Kidney tubule cell (primary cell): ENCODE results near the gene UGT1A10.
"Not testable (repeated sequence)": the region's sequence is repeated elsewhere in the genome, so short reads cannot be mapped to it uniquely, and the experiment has no call there.

Source experiments
- DNase-seq: peaks from one replicate; pipeline ENCODE4 v3.0.0-alpha.2; 2018; ENCODE audit warnings: low spot score

Gene UGT1A10

DNA sequence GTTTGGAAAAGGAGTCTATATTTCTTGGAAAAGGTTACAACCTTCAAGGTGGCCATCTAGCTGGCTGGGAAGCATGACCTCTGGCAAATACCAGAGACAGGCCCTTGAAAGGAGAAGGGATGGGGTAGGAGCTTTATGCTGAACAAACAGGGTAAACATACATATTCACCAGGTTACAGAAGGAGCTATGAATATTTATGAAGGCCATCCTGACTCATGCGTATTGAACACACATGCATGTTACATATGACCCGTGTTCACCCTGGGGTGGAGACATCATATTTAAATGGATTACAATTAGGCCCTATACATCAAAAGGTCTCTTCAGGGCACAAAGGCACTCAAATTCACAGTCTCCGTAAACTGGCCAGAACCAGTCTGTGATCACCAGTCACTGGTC, 19.7 kb downstream of the UGT1A10 start:
- DNase-seq = not testable (repeated sequence)

DNA sequence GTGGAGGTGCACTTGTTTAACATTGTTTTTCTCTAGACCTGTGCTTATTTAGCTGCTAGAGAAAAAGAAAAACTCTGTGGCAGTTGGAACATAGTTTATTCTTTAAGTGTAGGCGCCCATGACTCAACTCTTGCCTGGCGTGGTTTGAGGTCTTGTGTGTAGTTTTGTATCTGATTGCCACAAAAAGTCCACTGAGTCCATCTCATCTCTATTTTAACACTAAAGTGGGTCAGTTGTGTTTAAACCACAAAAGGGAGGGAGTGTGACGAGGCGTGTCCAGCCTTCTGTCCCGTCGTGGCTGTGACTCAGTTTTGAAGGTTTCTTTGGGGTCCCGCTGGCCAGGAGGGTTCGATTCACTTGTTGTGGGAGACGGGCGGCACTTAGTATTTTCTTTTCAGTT, 20.2 kb downstream of the UGT1A10 start:
- no peak for DNase-seq

DNA sequence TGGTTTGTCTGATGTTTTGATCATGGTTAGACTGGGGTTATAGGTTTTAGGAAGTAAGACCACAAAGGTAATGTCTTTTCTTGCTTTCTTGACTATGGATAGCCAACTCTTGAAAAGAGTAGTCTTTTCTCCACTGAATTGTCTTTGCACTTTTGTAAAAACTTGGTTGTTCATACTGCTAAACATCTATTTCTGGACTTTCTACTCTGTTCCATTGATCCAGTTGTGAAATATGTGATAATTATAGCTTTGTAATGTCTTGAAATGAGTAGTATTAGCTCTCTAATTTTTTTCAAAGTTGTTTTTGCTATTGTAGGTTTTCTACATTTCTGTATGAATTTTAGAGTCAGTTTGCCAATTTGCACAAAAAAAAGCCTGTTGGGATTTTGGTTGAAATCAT, 22.4 kb downstream of the UGT1A10 start:
- no peak for DNase-seq

DNA sequence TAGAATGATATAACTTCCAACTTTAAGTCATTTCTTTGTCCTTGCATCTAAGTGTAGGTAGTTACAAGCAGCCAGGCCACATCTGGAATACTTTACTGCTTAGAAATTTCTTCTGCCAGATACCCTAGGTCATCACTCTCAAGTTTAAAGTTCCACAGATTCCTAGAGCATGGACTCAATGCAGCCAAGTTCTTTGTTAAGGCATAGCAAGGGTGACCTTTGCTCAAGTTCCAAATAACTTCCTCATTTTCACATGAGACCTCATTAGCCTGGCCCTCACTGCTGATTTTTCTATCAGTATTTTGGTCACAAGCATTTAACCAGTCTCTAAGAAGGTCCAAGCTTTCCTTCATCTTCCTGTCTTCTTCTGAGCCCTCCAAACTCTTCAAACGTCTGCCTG, 27.7 kb downstream of the UGT1A10 start:
- DNase-seq = peak; percentile 24

DNA sequence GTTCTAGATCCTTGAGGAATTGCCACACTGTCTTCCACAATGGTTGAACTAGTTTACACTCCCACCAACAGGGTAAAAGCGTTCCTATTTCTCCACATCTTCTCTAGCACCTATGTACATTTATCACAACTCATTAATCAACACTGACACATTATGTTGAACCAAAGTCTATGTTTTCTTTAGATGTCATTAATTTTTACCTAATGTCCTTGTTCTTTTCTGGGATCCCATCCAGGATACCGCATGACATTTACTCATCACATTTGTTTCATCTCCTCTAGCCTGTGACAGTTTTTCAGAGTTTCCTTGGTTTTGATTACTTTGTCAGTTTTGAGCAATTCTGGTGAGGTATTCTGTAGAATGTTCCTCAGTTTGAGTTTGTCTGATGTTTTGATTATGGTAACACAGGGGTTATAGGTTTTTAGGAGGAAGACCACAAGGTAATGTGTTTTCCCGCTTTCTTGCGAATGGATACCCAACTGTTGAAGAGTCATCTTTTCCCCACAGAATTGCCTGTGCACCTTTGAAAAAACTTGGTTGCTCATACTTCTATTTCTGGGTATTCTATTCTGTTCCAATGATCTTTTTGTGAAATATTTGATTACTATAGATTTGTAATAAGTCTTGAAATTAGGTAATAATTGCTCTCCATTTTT, 32.5 kb downstream of the UGT1A10 start:
- DNase-seq = peak; percentile 80

DNA sequence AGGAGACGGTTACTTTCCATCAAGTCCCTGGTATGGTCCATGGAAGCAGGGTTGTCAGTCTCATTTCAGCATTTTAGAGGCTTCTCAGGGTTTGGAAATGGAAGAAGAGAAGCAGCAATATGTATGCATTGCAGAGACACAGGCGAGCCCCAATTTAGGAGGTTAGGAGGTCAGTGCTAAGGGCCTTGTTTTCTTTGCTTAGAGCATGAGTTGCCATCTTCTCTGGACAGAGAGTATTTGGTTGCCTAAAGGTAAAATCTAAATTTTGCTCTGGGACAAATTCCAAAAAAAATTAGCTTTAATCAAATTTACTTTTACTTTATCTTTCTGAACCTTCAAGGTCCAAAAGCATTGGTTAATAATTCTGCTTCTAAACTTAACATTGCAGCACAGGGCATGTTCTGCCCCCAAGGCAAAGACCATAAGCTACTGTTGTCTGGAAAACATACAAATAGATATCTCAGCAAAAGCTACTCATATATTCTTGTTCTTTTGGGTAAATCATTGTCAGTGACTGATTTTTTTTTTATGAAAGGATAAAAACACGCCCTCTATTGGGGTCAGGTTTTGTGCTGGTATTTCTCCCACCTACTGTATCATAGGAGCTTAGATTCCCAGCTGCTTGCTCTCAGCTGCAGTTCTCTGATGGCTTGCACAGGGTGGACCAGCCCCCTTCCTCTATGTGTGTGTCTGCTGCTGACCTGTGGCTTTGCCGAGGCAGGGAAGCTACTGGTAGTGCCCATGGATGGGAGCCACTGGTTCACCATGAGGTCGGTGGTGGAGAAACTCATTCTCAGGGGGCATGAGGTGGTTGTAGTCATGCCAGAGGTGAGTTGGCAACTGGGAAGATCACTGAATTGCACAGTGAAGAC, 35.3 kb downstream of the UGT1A10 start, which contains the start of gene UGT1A9:
Gene UGT1A9 (plus strand): TSS at position 609 of the 872 bp plus-strand sequence. CDS start 37 bp downstream, at position 646.
- DNase-seq = peak; percentile 72

DNA sequence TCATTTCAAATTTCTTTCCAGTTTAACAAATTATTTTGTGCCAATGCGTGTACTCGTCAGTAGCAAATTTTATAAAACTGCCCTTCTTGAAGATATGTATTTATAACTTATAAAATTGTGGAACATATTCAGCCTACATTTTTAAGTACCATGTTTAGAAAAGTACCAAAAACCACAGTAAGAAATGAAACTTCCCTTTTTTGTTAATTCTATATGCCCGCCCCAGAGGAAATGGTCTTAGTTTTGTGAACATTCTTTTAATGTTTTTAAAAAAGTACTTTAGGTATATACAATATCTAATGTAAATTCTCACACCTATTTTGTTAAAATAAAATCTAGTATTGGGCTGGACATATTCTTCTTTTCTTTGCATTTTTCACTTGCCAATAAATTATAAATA, 36.6 kb downstream of the UGT1A10 start:
- no peak for DNase-seq

DNA sequence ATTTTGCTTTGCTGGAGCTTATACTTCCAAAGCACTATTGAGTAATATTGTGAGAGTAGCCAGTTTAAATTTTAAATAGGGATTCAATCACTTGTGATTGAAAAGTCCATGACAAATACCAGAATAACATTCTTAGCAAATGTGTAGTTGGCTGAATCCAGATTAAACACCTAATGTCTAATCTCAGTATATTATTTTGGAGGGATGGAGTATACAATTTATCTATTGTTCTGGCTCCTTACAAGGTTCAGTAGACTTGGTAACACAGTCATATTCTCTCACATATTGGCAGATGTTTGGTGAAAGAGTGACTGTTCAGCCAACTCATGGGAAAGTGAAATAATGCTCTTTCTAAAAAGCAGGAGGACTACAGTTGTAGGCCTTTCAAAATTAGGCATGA, 37.6 kb downstream of the UGT1A10 start:
- peak; percentile 80 for DNase-seq

DNA sequence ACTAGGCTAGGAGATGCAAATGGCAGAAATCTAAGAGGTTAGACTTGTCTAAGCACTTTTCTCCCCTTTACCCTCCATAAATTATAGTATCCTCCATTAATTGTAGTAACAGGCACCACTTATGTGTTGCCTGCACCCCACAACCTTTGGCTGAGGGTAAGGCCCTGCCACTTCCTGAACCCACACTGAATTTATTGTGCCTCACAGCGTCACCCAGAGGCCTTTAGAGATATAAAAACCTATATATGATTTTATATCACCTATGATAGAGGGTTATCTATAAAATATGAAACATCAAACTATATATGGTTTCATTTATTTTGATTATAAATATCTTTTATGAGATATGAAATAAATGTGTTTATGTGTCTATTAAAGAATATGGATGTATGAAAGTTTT, 38.1 kb downstream of the UGT1A10 start:
- peak; percentile 26 for DNase-seq

DNA sequence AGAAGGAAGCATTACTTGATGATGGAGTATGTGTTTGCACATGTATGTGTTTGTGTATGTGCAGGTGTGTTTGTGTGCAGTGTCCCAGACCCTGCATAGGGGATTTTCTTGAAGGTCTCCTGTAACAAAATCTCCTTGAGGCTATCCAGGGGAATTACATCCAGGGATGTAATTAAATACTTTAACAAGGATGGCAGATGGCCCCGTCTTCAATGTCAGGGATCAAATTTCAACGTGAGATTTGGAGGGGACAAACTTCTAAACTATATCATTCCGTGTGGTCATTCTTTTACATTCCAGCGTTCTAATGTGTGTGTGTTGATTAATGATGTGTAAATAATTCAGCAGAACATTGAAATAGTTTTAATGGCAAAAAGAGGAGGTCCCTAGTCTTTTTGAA, 38.7 kb downstream of the UGT1A10 start:
- peak; percentile 59 for DNase-seq

DNA sequence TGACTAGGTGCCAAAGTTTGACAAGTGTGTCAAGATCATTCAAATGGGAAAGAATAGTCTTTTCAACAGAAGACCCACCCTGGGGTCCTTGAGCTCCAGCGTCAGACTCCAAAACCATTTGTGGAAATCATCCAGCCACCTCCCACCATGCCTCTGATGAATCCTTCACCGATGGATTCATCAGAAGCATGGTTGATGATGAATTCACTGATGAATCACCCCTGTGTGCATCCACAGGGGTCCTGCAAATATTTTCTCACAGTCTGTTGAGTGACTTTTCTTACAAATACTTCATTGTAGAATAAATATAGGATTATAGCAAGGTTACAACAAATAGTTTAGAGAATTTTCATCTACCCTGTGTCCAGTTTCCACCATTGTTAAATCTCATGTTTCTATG, 39.8 kb downstream of the UGT1A10 start:
- DNase-seq = peak; percentile 82

DNA sequence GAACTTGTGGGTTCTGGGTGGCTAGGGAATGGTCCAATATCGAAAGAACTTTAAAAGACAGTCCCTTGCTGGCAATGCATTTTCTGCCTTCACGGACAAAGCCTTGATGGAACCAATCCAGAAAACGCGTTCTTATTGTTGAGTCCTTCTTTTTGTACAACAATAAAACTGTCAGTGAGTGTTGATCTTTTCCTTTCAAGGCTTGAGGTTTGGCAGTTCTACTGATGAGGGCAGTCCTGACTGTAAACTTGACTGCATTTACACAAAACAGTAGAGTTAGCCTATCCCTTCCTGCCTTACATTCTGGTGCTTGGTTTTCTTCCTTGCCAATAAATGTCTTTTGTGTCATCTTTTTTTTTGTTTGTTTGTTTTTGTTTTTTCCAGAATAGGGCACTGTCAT, 42.9 kb downstream of the UGT1A10 start:
- DNase-seq = no peak

DNA sequence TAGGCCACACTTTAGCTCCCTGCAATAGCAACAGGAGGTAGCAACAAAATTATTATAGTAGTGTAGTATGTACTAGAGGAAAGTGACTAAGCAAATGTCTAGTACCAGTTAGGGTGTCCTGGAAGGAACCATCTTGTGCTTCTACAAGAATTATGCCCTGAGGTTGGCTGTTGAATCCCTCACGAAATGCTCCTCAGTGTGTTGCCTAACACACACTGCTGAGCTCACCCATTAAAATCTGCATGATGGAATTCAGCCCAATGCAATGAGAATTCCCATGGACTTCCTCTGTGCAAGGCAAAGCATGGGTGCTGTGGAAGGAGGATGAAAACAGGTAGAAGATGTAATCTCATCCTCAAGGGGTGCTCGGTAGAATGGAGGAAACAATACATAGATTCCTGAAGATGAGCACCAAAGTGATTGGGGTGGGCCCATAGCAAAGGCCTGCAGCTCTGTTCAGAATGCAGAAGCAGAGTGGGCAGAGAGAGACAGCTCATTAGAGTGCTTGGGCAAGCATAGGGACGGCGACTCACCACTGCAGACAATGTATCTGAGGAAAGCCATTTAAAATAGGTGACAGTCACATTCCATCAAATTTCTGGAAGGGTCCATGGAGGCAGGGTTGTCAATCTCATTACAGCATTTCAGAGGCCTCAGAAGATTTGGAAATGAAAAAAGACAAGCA, 44.3 kb downstream of the UGT1A10 start:
- peak; percentile 20 for DNase-seq

DNA sequence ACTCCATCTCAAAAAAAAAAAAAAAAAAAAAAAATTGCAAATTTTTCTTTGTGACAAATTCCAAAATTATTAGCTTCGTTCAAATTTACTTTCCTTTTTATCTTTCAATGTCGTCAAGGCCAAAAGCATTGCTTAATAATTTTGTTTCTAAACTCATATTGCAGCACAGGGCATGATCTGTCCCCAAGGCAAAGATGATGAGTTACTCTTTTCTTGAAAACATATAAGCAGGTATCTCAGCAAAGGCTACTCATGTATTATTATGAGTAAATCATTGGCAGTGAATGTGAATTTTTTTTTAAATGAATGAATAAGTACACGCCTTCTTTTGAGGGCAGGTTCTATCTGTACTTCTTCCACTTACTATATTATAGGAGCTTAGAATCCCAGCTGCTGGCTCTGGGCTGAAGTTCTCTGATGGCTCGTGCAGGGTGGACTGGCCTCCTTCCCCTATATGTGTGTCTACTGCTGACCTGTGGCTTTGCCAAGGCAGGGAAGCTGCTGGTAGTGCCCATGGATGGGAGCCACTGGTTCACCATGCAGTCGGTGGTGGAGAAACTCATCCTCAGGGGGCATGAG, 45.4 kb downstream of the UGT1A10 start, which contains the start of gene UGT1A7:
Gene UGT1A7 (plus strand): TSS at position 381 of the 579 bp plus-strand sequence. CDS start 37 bp downstream, at position 418.
- no peak for DNase-seq

DNA sequence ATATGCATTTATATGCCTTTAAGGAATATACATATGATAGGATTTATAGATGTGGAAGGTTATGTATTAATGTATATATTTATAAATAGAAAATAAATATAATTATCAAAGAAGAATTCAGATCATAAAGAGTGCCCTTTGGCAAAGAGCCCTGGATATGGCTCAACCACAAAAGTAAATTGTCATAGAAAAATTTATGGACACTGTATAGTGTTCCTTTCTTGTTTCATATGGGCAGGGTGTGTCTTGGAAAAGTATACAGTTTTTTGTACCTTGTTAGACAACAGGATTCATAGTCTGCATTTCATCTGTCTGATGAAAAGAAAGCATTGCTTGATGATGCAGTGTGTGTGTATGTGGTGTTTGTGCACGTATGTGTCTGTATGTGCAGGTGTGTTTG, 48.4 kb downstream of the UGT1A10 start:
- no peak for DNase-seq

DNA sequence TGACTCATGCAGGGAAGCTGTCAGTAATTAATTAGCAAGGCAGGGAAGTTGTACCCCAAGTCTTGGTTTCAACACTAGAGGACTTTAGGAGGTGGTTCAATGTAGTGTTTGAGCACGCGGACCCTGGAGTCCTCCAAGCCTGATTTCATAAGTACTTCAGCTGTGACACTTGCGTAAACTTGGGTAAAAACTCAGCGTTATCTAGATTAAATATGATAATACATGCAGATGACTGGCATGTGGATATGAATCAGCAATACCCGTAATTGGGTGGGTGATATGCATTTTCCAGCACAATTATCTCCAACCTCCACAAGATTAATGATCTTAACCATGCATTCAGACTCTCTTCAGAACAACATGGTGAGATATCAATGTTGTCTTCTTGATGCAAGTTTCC, 50.7 kb downstream of the UGT1A10 start:
- DNase-seq = no peak

DNA sequence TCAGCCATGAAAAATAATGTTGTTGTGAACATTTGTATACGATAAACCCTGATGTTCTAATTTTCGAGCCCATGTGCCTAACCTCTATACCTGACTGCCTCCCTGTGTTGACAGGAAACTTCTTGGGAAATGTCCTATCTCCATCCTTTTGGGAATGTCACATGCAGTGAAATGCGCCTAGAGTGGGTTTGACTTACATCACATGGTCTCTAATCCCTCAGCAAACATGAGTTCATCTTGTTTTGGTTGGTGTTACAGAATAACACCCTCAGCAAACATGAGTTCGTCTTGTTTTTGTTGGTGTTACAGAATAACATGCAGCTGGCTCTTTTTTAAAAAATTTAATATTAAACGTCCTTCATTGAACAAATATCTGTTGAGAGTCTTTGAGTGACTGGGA, 52.1 kb downstream of the UGT1A10 start:
- no peak for DNase-seq

DNA sequence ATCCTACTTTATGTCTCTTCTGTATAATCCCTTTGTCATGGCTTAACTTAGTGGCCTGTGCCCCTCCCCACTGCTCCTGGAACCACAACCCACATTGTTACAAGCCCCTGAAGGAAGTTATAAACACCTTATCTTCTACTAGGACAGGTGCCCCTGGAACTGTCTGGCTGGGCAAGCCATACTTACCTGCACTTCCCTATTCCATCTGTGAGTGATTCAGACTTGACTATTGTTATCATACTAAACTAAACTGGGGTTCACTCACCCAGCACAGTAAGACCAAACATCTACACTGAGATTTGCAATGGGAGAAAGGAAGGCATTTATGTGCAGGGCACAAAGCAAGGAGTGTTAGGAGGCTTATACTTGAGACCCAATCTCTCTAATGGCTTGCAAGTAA, 52.8 kb downstream of the UGT1A10 start:
- DNase-seq = no peak

DNA sequence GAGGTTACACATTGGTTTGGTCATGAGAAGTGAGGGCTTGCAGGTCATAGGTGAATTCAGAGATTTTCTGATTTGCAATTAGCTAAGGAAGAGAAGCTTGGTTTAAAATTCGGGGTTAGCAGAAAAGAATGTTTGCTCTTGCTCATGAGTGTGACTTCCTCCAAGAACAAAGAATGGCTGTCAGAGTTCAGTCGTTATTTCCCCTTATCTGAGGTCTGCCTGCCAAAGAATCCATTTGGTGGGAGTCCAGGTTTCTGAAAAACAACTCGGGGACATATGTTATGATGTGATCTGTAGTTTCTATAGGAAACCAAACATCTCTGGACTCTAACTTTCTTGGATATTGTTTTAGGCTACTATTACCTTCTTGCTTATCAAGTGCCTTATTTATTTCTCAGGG, 53.3 kb downstream of the UGT1A10 start:
- peak; percentile 13 for DNase-seq

DNA sequence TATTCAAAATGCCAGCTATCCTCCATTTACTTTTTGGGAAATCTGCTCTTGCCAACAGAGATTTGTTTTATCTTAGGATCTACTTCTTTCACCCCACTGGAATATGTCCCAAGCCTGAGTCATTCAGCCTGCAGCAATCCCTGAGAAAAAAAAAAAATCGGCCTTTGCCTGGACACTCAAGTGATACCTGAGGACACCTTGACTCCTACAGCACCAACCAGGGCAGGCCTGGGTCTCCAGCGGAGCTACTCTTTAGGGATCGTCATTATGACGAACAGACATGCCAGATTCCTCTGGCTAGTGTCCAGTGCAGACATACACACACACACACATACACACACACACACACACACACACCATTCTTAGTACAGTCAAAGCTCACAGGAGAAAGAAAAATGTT, 54.2 kb downstream of the UGT1A10 start:
- DNase-seq = peak; percentile 70

DNA sequence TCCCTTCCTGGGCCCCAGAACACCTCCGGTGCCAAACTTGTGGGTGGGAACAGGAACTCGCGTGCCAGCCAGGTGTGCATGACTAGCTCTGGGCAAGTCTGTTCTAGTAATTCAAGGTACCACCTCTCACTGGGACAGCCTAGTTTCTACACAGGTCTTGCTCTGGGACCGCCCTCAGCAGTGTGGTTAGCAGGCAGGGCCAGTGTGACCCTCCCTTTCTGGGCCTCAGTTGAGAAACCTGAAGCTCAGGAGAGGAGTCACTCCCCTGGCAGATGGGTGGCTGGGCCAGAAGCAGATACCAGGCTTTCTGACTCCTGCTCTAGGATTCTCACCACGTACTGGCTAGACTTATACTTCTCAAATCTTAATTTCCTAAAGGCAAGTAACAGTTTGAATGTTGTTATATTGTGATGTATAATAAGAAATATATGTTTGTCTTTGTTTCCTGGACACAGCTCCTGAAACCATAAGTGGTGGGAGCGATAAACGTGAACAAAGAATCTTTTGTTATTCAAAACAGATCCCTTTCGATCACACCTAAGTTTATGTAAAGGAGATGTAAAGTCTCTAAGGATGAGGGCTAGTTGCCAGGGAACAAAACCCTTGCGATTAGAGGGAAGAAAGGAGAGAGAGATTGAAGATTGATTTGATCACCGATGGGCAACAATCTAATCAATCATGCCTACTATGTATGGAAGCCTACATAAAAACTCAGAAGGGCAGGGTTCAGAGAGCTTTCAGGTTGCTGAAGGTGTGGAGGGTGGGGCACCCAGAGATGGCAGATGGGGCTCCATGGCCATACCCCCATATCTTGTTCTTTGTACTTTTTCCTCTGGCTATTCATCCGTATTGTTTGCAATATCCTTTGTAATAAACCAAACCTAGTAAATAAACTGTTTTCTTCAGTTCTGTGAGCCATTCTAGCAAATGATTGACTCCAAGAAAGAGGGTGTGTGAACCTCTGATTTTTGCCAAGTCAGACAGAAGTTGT, 55.5 kb downstream of the UGT1A10 start:
- peak; percentile 78 for DNase-seq
